ENCODE results near the gene C1orf21. TPM values are rescaled to one million over a fixed set of nuclear protein-coding genes. Genes with fewer than 3 reads are reported as not detected.

C1orf21 gene
- polyA plus RNA-seq, 3 donors: 0.23 to 1.1 (median 0.28) TPM

DNA sequence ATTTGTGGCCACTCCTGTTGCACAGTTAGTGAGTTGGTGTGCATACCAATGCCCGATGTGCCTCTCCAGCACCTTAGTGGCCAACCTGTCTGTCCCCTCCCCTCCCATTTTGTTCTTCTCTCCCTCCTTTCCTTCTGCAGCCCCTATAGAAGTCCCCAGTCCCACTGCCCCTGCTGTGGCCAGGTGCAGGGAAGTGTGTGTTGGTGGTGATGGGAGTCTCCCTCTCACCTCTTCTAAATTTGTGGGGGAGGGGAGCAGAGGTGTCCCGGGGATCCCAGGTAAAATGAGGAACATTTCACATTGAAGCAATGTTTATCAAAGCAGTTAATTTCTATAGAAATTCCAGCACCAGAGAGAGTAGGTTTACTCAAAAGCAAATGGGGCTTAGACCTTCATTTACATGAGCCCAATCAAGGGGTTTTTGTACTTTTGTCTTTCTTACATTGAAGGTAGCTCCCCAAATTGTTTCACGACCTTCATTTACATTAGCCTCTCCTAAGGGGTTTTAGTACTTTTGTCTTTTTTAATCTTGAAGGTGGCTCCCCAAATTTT lies 3.0 kb upstream of the C1orf21 start:
- H3K27me3 Mint-ChIP-seq (ENCODE audit: low read depth in 3 of 3): peaks cover 20 to 33% (median 24%) of the 10 kb centered on the region in 3 donors
- H3K9me3 Mint-ChIP-seq: peaks cover 0 to 2% (median 0%) of the 10 kb centered on the region in 7 donors

GRCh38 chr1:184385865-184386311 lies 941 bp upstream of the C1orf21 start:
- H3K9ac ChIP-seq (ENCODE audit: insufficient read depth, low read length, poor library complexity, severe bottlenecking): peak overlapping the region; percentile 19
- H3K27me3 ChIP-seq (ENCODE audit: control insufficient read depth in 2 of 2, insufficient read depth in 2 of 2, low read length in 2 of 2): peaks cover 5 to 15% of the 10 kb centered on the region in 2 donors
- Mint-ChIP-seq H3K27ac (peak overlapping the region in 1 of 7 donors; percentile 6), H3K4me3 (peak overlapping the region; percentile 84 to 95), H3K4me1 (peaks cover 30% of the 10 kb centered on the region), H3K9me3 (peaks cover 0 to 2% (median 0%) of the 10 kb centered on the region in 7 donors), H3K36me3 (peaks cover 0 to 2% of the 10 kb centered on the region in 2 donors), H3K27me3 (ENCODE audit: low read depth in 3 of 3) (peaks cover 20 to 33% (median 21%) of the 10 kb centered on the region in 3 donors)
- TF ChIP-seq CTCF (IDR thresholded peaks at IDR 0.05): no peak
- DNase-seq: no peak
- H4K20me1 ChIP-seq (ENCODE audit: insufficient read depth, low read length): no peaks in the 10 kb centered on the region
- H3K79me2 ChIP-seq (ENCODE audit: insufficient read depth, low read length): no peaks in the 10 kb centered on the region
- H3K9me3 ChIP-seq (replicated peaks in 1 of 2; ENCODE audit: control insufficient read depth in 1 of 2, insufficient read depth in 1 of 2, low read length in 2 of 2): no peaks in the 10 kb centered on the region
- H3K4me3 ChIP-seq (replicated peaks in 1 of 3; ENCODE audit: low read depth in 2 of 3, low read length in 3 of 3): peak overlapping the region; percentile 70 to 80 (median 76)
- H3K4me2 ChIP-seq (replicated peaks; ENCODE audit: extremely low read depth, low read length, poor library complexity, severe bottlenecking): peak overlapping the region; percentile 96
- H3K27ac ChIP-seq (ENCODE audit: low read depth in 1 of 2, low read length in 2 of 2): no peak overlapping the region
- intact Hi-C loops (cut with micrococcal nuclease): no loop called here
- 27% methylated on average over 9 of the region's 17 CpGs for WGBS (ENCODE audit: insufficient coverage)
- H2AFZ ChIP-seq (ENCODE audit: insufficient read depth, low read depth, low read length, poor library complexity, severe bottlenecking): peak overlapping the region; percentile 87
- no peaks in the 10 kb centered on the region for H3K36me3 ChIP-seq (replicated peaks in 1 of 2; ENCODE audit: control insufficient read depth in 1 of 2, insufficient read depth in 2 of 2, low read length in 2 of 2)
- H3K4me1 ChIP-seq (ENCODE audit: control insufficient read depth in 1 of 2, insufficient read depth in 2 of 2, low read length in 2 of 2): peaks cover 15 to 25% of the 10 kb centered on the region in 2 donors

More for the DNA sequence above, 3.0 kb upstream of the C1orf21 start:
- no peaks in the 10 kb centered on the region for H3K36me3 ChIP-seq (replicated peaks in 1 of 2; ENCODE audit: control insufficient read depth in 1 of 2, insufficient read depth in 2 of 2, low read length in 2 of 2)
- H3K4me3 Mint-ChIP-seq: peak overlapping the region in 1 of 2 donors; percentile 29
- H3K4me3 ChIP-seq (replicated peaks in 1 of 3; ENCODE audit: low read depth in 2 of 3, low read length in 3 of 3): no peak overlapping the region
- no peak overlapping the region for H3K4me2 ChIP-seq (replicated peaks; ENCODE audit: extremely low read depth, low read length, poor library complexity, severe bottlenecking)
- peaks cover 0 to 2% of the 10 kb centered on the region in 2 donors for H3K36me3 Mint-ChIP-seq
- TF ChIP-seq CTCF (IDR thresholded peaks at IDR 0.05): no peak
- H3K4me1 ChIP-seq (ENCODE audit: control insufficient read depth in 1 of 2, insufficient read depth in 2 of 2, low read length in 2 of 2): peaks cover 22 to 26% of the 10 kb centered on the region in 2 donors
- no peaks in the 10 kb centered on the region for H3K79me2 ChIP-seq (ENCODE audit: insufficient read depth, low read length)
- H3K27me3 ChIP-seq (ENCODE audit: control insufficient read depth in 2 of 2, insufficient read depth in 2 of 2, low read length in 2 of 2): peaks cover 7 to 15% of the 10 kb centered on the region in 2 donors
- H3K9ac ChIP-seq (ENCODE audit: insufficient read depth, low read length, poor library complexity, severe bottlenecking): no peak overlapping the region
- no peaks in the 10 kb centered on the region for H3K9me3 ChIP-seq (replicated peaks in 1 of 2; ENCODE audit: control insufficient read depth in 1 of 2, insufficient read depth in 1 of 2, low read length in 2 of 2)
- intact Hi-C loops (cut with micrococcal nuclease): no loop called here
- H3K27ac Mint-ChIP-seq: peak overlapping the region in 1 of 7 donors; percentile 34
- H4K20me1 ChIP-seq (ENCODE audit: insufficient read depth, low read length): no peaks in the 10 kb centered on the region
- peaks cover 31% of the 10 kb centered on the region for H3K4me1 Mint-ChIP-seq
- H2AFZ ChIP-seq (ENCODE audit: insufficient read depth, low read depth, low read length, poor library complexity, severe bottlenecking): no peak overlapping the region
- H3K27ac ChIP-seq (ENCODE audit: low read depth in 1 of 2, low read length in 2 of 2): no peak overlapping the region
- no peak for DNase-seq
- no CpG with 5 or more reads among the region's 3 CpGs for WGBS (ENCODE audit: insufficient coverage)
